ENCODE measurements around the gene SLC9C1. TPM values are rescaled to one million over a fixed set of nuclear protein-coding genes. Genes with fewer than 3 reads are reported as not detected.

The SLC9C1 gene
- total RNA-seq, 1 experiment from 2014 or later = 0.79 TPM

GRCh38 chr3:112302881-112303763, 9.1 kb upstream of the SLC9C1 start:
- BruUV-seq (replicated peaks) = no TSS peak
- intact Hi-C loops (cut with micrococcal nuclease) = no loop called here
- DNase-seq (ENCODE audit: low read depth, low spot score) (no peak), ATAC-seq (no peak)
- Histone ChIP-seq H2AFZ (ENCODE audit: low read depth, low read length, poor library complexity, severe bottlenecking) (no peak overlapping the region), H3K9ac (ENCODE audit: low read length) (no peak overlapping the region), H3K4me1 (ENCODE audit: control insufficient read depth in 1 of 2, insufficient read depth in 2 of 2, low read length in 2 of 2) (no peaks in the 10 kb centered on the region), H3K9me2 (ENCODE audit: insufficient read depth) (no peaks in the 10 kb centered on the region), H3K4me2 (ENCODE audit: low read length) (no peak overlapping the region), H3K79me2 (ENCODE audit: insufficient read depth, low read length) (no peaks in the 10 kb centered on the region), H3K4me3 (replicated peaks in 1 of 2; ENCODE audit: low read depth in 1 of 2, low read length in 2 of 2) (no peak overlapping the region), H3K27ac (ENCODE audit: low read depth, low read length) (no peak overlapping the region), H4K20me1 (ENCODE audit: insufficient read depth) (no peaks in the 10 kb centered on the region), H3K9me3 (ENCODE audit: control insufficient read depth in 1 of 2, insufficient read depth in 1 of 2, low read depth in 1 of 2, low read length in 2 of 2) (no peaks in the 10 kb centered on the region), H3K36me3 (ENCODE audit: control insufficient read depth in 1 of 2, insufficient read depth in 2 of 2, low read length in 2 of 2) (no peaks in the 10 kb centered on the region), H3K27me3 (ENCODE audit: insufficient read depth, low read length) (no peaks in the 10 kb centered on the region)
- ChIA-PET CTCF (no interaction called here), RAD21 (ENCODE audit: low non-redundant PET in 1 of 2, low total read pairs in 2 of 2, uncharacterized antibody in 2 of 2, unreplicated experiment in 2 of 2) (no interaction called here), POLR2A (no interaction called here)
- TF ChIP-seq EZH2phosphoT487 (IDR thresholded peaks at IDR 0.05; ENCODE audit: borderline replicate concordance) = no peak
- TF ChIP-seq RAD21 (IDR thresholded peaks at IDR 0.05; ENCODE audit: low read depth) = no peak
- TF ChIP-seq SP1 (IDR thresholded peaks at IDR 0.05; ENCODE audit: low read depth) = no peak
- no peak for TF ChIP-seq ATF3 (IDR thresholded peaks at IDR 0.05)

- ChIA-PET RAD21 (ENCODE audit: low non-redundant PET in 1 of 2, low total read pairs in 2 of 2, uncharacterized antibody in 2 of 2, unreplicated experiment in 2 of 2) (no interaction called here), CTCF (interaction anchor here (1.1 kb wide), 1 partner anchor 9 kb away, joined by 3 read pairs; the partner anchor contains the start of gene SLC9C1), POLR2A (no interaction called here)
- no peak for DNase-seq (ENCODE audit: low read depth, low spot score)
- Histone ChIP-seq H3K9me3 (ENCODE audit: control insufficient read depth in 1 of 2, insufficient read depth in 1 of 2, low read depth in 1 of 2, low read length in 2 of 2) (no peaks in the 10 kb centered on the region), H3K27ac (ENCODE audit: low read depth, low read length) (no peak overlapping the region), H3K36me3 (ENCODE audit: control insufficient read depth in 1 of 2, insufficient read depth in 2 of 2, low read length in 2 of 2) (no peaks in the 10 kb centered on the region), H2AFZ (ENCODE audit: low read depth, low read length, poor library complexity, severe bottlenecking) (no peak overlapping the region), H3K9me2 (ENCODE audit: insufficient read depth) (no peaks in the 10 kb centered on the region), H3K4me3 (replicated peaks in 1 of 2; ENCODE audit: low read depth in 1 of 2, low read length in 2 of 2) (no peak overlapping the region), H3K4me2 (ENCODE audit: low read length) (no peak overlapping the region), H3K4me1 (ENCODE audit: control insufficient read depth in 1 of 2, insufficient read depth in 2 of 2, low read length in 2 of 2) (peaks cover 0 to 3% of the 10 kb centered on the region in 2 experiments; a peak in 1 of 4 replicates), H4K20me1 (ENCODE audit: insufficient read depth) (no peaks in the 10 kb centered on the region), H3K27me3 (ENCODE audit: insufficient read depth, low read length) (no peaks in the 10 kb centered on the region), H3K79me2 (ENCODE audit: insufficient read depth, low read length) (no peaks in the 10 kb centered on the region), H3K9ac (ENCODE audit: low read length) (no peak overlapping the region)
- ATAC-seq = no peak
- no peak for TF ChIP-seq EZH2 (IDR thresholded peaks at IDR 0.05)
- TF ChIP-seq RAD21 (IDR thresholded peaks at IDR 0.05; ENCODE audit: low read depth) = no peak
- intact Hi-C loops (cut with micrococcal nuclease) = no loop called here
- no TSS peak for BruUV-seq (replicated peaks)
These were observed 8.3 kb upstream of the SLC9C1 start for GRCh38 chr3:112302150-112302830.

All from HCT116 (cell line).